ENCODE measurements around the gene SNED1.
"Not testable (repeated sequence)": the region's sequence is repeated elsewhere in the genome, so short reads cannot be mapped to it uniquely, and the experiment has no call there.

Gene SNED1

DNA sequence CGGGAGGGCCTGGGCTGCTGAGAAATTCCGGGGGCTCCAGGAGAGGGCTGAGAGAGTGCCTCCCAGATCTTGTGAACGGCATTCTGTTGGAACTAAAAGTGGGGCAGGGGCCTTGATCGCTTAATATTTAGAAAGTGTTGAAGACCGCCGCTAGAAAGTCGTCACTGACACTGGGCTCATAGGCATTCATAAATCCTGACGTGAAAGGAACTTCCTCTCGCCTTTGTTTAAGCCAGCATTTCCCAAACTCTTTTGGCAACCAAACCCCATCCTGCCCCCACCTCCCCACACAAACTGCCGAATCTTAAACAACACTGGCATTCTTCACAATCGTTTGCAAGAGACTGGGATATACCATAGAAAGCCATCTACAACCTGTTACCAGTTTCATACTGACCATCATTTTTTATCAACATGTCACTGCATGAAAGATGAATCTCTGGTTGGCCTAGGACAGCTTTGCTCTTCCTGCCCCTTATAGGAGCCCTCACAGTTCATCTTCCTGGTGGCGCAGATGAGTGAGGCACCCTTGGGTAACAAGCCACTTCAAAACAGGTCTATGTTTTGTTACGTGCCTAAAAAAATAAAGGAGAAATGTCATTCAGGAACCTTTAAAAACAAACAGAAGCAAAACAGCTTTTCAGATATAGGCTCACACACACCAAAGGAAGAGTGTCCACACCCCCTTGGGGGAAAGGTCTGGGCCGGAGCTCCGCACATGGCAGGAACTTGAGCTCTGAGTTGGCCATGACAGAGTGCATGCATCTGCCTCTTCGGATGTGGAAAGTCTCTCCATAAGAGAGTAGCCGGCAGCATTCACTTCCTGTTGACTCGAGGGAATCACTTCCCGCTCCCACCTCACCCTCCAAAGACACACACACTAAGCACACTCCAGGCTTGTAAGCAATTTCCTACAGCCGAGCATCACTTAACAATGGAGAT, 90.6 kb downstream of the SNED1 start:
- POLR2A ChIA-PET = interaction anchor here (1.3 to 1.7 kb wide), 2 partner anchors 10 to 23 kb away, joined by 4 to 6 read pairs; no protein-coding TSS in a partner anchor
- DNase-seq (ENCODE audit: extremely low spot score) = no peak
- TF ChIP-seq, protein P1, sequence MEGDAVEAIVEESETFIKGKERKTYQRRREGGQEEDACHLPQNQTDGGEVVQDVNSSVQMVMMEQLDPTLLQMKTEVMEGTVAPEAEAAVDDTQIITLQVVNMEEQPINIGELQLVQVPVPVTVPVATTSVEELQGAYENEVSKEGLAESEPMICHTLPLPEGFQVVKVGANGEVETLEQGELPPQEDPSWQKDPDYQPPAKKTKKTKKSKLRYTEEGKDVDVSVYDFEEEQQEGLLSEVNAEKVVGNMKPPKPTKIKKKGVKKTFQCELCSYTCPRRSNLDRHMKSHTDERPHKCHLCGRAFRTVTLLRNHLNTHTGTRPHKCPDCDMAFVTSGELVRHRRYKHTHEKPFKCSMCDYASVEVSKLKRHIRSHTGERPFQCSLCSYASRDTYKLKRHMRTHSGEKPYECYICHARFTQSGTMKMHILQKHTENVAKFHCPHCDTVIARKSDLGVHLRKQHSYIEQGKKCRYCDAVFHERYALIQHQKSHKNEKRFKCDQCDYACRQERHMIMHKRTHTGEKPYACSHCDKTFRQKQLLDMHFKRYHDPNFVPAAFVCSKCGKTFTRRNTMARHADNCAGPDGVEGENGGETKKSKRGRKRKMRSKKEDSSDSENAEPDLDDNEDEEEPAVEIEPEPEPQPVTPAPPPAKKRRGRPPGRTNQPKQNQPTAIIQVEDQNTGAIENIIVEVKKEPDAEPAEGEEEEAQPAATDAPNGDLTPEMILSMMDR (IDR thresholded peaks at IDR 0.05; ENCODE audit: control extremely low read depth, extremely low read depth, low read depth, missing control alignments) = no peak
- CTCF ChIA-PET = interaction anchor here (1.1 to 5.2 kb wide), 4 partner anchors 11 to 175 kb away, joined by 3 to 32 read pairs (median 8); partner anchors contain the start of genes PASK and PPP1R7

DNA sequence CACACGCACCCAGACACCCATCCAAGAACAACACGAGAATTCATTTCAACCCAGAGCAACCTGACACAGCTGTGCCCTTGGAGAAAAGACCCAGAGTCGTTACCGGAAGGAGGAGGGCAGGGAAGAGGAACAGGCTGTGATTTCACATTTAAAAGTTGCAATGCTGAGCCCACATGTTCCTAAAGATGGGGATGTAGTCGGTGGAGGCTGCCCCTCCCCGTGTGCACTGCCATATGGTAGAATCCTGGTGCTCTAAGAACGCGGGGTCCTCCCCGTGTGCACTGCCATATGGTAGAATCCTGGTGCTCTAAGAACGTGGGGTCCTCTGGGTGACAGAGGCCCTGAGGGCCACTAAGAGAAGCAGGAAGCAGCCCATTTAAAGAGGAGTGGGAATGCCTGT, 92.8 kb downstream of the SNED1 start:
- DNase-seq (ENCODE audit: extremely low spot score) = no peak
- POLR2A ChIA-PET = no interaction called here
- TF ChIP-seq, protein P1 (IDR thresholded peaks at IDR 0.05; ENCODE audit: control extremely low read depth, extremely low read depth, low read depth, missing control alignments) = no peak
- CTCF ChIA-PET = interaction anchor here (5.2 kb wide), 1 partner anchor 13 kb away, joined by 32 read pairs; no protein-coding TSS in a partner anchor

DNA sequence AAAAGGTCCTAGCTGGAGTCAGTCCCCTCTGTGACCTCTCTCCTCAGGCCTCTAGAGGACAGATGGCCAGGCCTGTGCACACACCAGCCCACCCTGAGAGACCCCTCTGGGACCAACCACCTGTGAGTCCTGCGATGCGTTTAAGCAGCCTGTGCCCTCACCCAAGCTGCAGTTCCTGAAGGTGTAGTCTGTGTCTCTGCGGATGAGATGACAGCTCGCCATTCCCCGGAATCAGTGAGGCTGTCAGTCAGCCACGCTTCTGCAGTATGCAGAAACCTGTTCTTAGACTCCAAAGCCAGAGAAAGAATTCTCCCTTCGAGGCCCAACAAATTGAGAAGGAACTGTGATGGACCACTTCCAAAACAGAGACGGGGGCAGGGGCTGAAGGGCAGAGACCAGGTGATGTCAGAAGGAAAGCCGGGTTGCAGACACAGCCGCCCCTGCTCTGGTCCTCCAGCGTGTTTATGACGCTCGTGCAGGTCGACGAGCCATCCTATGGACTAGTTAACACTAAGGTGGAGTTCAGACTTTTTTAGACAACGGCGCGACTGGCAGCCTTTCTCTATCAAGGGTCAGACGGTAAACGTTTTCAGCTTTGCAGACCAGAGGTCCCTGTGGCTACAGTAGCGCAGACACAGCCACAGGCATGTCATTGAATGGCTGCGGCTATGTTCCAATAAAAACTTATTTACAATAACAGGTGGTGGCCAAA, 93.5 kb downstream of the SNED1 start:
- CTCF ChIA-PET = interaction anchor here (1.0 to 5.2 kb wide), 3 partner anchors 9 to 14 kb away, joined by 4 to 32 read pairs (median 5); partner anchors contain the start of gene MTERF4
- TF ChIP-seq, protein P1 (IDR thresholded peaks at IDR 0.05; ENCODE audit: control extremely low read depth, extremely low read depth, low read depth, missing control alignments) = no peak
- POLR2A ChIA-PET = no interaction called here
- DNase-seq (ENCODE audit: extremely low spot score) = no peak

DNA sequence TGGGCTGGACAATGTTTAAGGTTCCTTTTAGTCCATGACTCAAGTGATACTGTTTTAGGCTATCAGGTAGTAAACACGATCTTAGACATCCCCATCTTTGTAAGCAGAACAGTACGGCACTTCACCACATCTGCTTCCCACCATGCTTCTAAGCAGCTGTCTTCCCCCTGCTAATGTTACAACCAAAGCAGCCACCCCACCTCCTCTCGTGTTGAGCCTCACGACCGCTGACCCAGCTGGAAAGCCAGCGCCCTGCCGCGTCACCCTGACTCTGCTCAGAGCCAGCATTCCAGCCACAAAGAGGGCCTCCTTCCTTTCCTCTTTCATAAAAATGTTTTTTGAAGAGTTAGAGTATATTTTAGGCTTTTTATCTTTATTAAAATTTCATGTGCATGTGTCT, 94.3 kb downstream of the SNED1 start:
- no peak for DNase-seq (ENCODE audit: extremely low spot score)
- CTCF ChIA-PET = interaction anchor here (1.0 to 1.6 kb wide), 4 partner anchors 9 to 119 kb away, joined by 3 to 5 read pairs (median 4); partner anchors contain the start of gene MTERF4
- POLR2A ChIA-PET = no interaction called here
- TF ChIP-seq, protein P1 (IDR thresholded peaks at IDR 0.05; ENCODE audit: control extremely low read depth, extremely low read depth, low read depth, missing control alignments) = no peak

DNA sequence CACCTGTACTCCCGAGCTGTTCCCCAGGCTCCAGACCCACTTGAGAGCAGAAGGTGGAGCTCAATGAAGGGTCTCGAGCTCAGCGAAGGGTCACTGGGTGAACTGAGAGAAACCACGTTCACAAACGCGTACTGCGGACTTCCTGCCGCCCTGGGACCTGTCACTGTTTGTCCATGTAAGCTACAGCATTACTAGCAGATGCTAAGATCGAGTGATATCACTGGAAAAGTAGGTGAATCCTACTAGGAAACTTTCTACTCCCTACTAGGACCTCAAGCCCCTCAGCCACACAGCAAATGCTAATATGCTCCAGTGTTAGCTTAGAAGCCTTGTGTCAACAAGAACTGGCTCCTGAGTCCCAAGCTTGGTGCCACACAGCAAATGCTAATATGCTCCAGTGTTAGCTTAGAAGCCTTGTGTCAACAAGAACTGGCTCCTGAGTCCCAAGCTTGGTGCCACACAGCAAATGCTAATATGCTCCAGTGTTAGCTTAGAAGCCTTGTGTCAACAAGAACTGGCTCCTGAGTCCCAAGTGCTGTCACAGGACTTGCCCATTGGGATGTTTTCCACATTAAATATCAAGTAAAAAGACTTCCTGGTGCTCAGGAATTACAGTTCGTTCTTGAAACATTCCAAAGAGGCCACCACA, 94.8 kb downstream of the SNED1 start:
- POLR2A ChIA-PET = interaction anchor here (0.6 kb wide), 1 partner anchor 137 kb away, joined by 4 read pairs; no protein-coding TSS in a partner anchor
- not testable (repeated sequence) for DNase-seq (ENCODE audit: extremely low spot score)
- CTCF ChIA-PET = interaction anchor here (1.0 to 3.6 kb wide), 4 partner anchors 8 to 118 kb away, joined by 3 to 19 read pairs (median 4); partner anchors contain the start of gene MTERF4

DNA sequence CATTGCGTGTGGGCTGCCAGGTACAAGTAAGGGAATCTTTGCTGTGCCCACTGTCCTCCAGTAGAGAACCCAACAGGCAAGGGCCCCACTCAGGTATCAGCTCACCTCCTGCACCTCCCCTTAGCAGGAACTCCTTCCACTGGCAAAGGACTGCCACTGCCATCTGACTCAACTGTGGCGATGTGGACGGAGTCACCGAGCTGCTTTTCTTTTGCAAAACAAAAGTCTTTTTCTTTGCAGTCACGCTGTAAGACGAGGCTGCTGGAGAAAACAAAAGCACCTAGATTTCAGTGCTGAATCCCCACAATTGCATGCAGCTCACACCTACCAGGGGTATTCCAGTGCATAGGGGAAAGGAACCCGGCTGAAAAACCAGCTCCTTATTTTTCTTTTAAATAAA, 95.8 kb downstream of the SNED1 start:
- no peak for DNase-seq (ENCODE audit: extremely low spot score)
- POLR2A ChIA-PET = no interaction called here
- TF ChIP-seq, protein P1 (IDR thresholded peaks at IDR 0.05; ENCODE audit: control extremely low read depth, extremely low read depth, low read depth, missing control alignments) = no peak
- CTCF ChIA-PET = interaction anchor here (1.4 to 3.6 kb wide), 2 partner anchors 16 to 45 kb away, joined by 3 to 19 read pairs; no protein-coding TSS in a partner anchor
